CD4-positive, alpha-beta T cell treated with Interleukin-21 for 1 hour (primary cell): ENCODE results near the gene EML2.
"Not testable (repeated sequence)": the region's sequence is repeated elsewhere in the genome, so short reads cannot be mapped to it uniquely, and the experiment has no call there.

ENCODE experiments used
- DNase-seq: peaks from one replicate; pipeline ENCODE4 v3.0.0-alpha.2; 2020

The EML2 gene, protein sequence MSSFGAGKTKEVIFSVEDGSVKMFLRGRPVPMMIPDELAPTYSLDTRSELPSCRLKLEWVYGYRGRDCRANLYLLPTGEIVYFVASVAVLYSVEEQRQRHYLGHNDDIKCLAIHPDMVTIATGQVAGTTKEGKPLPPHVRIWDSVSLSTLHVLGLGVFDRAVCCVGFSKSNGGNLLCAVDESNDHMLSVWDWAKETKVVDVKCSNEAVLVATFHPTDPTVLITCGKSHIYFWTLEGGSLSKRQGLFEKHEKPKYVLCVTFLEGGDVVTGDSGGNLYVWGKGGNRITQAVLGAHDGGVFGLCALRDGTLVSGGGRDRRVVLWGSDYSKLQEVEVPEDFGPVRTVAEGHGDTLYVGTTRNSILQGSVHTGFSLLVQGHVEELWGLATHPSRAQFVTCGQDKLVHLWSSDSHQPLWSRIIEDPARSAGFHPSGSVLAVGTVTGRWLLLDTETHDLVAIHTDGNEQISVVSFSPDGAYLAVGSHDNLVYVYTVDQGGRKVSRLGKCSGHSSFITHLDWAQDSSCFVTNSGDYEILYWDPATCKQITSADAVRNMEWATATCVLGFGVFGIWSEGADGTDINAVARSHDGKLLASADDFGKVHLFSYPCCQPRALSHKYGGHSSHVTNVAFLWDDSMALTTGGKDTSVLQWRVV

GRCh38 chr19:45638930-45639729, at the start of gene EML2:
Gene EML2, minus strand, starts transcription at chr19:45639397. Its CDS starts 21 bp downstream, at chr19:45639376.
- peak; percentile 50 for DNase-seq

DNA sequence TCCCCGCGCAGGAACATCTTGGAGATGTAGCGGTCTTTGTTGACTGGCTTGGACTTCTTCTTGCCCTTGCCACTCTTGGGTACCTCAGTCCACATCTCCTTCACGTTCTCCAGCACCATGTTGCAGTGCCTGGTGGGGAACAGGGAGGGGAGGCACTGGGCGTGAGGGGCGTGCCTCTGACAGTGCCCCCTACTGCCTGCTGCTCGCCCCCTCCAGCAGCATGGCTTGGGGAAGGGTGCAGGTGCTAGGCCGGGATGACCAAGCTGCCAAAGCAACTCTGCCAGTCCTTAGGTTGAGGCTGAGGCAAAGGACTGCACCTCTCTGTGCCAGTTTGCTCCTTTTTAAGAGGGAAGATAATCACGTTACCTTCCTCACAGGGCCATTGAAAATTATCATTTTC, 48.4 kb upstream of the EML2 start:
- DNase-seq = no peak

- not testable (repeated sequence) for DNase-seq
These were observed 45.8 kb upstream of the EML2 start for GRCh38 chr19:45685045-45685444.

GRCh38 chr19:45682908-45683307, 43.7 kb upstream of the EML2 start:
- DNase-seq = no peak

DNA sequence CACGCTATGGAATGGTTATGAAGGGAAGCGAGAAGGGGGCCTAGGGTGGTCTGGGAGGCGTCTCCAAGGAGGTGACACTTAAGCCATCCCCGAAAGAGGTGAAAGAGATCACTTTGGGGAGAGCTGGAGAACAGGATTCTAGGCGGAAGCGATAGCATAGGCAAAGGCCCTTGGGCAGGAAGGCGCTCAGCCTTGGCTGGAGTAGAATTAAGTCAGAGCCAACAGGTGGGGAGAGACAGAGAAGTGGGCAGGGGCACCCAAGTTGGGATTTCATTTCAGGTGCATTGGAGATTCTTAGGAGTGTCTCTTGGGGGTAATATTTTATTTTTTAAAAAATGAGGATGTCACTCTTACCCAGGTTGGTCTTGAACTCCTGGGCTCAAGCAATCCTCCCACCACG, 42.9 kb upstream of the EML2 start:
- no peak for DNase-seq

- peak; percentile 91 for DNase-seq
These were observed 42.3 kb upstream of the EML2 start for GRCh38 chr19:45681391-45682015.

- peak; percentile 87 for DNase-seq
These were observed 38.4 kb upstream of the EML2 start for GRCh38 chr19:45677351-45678230.

GRCh38 chr19:45676851-45677263, 37.7 kb upstream of the EML2 start:
- peak; percentile 53 for DNase-seq

DNA sequence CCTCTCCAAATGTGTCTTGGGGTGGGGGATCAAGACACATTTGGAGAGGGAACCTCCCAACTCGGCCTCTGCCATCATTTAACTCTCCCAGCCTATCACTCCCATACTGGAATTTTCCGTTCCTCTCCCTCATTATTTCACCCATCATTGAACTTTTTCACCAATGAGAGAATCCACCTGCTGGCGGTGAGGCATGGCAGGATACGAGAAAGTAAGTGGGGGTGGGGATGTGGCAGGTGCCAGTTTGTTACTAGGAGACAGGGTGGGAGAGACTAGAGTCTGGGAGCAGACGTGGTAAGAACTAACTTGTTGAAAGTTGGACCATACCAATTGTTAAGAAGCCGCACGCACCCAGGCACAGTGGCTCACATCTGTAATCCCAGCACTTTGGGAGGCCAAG, 35.7 kb upstream of the EML2 start:
- DNase-seq = no peak

DNA sequence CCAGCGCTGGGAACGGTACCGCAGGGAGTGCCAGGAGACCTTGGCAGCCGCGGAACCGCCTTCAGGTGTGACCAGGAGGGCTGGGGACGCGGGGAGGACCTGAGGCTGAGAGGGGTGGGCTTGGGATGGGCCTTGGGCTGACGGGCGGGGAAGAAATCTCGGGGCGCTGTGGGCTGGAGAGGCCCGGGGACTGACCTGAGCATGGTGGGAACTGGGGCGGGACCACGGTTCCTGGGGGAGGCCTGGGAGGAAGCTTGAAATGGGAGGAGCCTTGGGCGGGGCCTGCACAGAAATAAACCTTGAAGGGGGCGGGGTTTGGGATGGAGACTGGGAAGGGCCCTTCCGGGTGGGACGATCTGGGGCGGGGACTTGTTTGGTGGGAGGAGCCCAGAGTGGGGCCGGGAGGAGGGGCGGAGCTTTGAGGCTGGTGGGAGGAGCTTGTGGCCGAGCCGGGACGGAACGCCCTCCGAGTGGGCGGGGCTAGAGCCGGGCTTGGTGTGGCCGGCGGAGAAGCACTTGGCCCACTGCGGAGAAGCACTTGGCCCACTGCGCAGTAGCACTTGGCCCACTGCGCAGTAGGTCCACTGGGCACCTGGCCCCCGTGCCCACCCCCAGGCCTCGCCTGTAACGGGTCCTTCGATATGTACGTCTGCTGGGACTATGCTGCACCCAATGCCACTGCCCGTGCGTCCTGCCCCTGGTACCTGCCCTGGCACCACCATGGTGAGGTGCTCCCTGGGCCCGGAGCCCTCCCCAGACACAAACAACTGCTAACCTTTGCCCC, 31.7 kb upstream of the EML2 start:
- DNase-seq = peak; percentile 61

DNA sequence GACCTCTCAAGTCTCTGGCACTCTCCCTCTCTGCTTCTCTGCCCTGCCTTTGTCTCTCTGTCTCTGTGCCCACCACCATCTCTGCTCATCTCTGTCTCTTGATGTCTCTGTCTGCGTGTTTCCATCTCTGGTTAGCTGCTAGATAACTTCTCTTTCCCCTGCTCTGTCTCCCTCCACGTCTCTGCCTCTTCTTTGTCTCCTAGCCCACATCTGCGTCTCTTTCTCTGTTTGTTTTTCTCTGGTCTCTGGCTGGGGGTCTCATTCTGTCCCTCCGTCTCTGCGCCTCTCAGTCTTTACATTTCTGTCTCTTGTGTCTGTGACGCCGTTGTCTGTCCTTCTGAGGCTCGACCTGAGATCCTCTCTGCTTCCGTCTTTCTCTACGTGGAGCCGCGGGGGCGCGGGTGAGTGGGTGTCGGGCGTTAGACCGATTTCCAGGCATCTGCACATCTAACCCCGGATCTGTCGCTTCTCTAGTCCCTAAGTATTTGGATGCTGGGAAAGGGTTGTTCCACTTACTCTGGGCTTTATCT, 29.2 kb upstream of the EML2 start:
- DNase-seq = peak; percentile 41

DNA sequence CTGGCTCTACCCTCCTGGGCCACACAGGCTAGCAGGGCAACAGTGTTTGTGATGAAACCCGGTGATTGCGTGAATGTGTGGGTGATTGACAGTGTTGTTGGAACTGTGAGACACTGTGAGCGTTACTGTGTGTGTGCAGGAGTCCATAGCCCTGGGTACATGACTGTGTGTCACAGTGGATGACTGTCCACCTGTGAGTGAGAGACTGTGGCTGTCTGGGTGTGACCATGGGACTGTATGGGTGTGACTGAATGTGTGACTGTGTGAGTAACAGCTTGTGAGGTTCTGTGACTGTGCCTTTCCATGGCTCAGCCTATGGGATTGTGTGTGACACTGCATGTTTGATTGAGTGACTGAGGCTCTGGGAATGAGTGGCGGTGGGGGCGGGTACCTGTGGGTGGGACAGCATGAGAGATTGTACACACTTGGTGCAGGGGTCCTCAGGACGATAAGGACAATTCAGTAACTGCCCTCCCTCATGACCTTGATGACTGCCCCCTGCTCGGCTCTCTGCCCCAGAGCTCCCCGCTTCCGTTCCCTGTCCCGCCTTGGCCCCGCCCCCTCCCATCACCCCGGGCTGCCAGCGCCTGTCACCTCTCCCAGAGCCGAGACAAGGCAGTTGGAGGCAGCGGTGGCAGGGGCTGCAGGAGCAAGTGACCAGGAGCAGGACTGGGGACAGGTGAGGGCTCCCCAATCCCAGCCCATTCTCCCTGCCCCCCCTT, 28.6 kb upstream of the EML2 start, which contains the start of gene GIPR:
TSS of gene GIPR (plus strand) at position 602 of the 722 bp plus-strand sequence. CDS start 1,300 bp downstream, outside the sequence.
- DNase-seq = peak; percentile 58

DNA sequence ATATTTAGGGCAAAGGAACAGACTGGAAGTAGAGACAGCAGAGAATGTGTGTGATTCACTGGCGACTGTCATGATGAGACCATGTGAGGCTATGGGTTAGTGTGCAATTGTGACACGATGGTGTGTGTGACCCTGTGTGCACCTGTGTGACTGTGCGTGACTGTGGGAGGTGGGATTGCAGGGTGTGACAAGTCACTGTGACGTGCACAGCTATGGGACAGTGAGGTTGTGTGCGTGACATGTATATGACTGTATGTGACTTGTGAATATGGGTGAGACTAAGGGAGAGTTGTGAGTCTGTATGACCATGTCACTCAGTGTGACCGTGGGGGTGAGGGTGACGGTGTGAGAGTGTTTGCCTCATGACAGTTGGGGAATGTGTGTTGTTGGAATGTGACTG, 25.4 kb upstream of the EML2 start:
- DNase-seq = no peak

GRCh38 chr19:45663800-45664199, 24.6 kb upstream of the EML2 start:
- no peak for DNase-seq

DNA sequence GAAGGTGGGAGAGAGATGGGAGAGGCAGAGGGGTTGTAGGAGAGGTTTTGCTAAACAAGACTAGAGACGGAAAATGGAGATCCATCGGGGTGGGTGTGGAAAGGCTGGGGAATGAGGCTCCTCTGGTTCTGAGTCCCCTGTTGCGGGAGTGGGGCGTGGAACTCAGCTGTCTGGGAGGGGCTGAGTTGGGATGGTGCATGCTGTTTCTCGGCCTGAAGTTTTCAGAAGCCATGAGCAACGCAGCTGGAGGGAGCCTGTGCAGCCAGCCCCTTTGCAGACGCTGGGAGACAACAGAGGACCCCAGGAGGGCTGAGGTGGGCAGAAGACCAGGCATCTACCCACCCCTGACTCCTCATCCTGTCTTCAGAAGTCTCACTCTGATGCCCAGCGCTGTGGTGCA, 21.4 kb upstream of the EML2 start:
- DNase-seq = no peak

DNA sequence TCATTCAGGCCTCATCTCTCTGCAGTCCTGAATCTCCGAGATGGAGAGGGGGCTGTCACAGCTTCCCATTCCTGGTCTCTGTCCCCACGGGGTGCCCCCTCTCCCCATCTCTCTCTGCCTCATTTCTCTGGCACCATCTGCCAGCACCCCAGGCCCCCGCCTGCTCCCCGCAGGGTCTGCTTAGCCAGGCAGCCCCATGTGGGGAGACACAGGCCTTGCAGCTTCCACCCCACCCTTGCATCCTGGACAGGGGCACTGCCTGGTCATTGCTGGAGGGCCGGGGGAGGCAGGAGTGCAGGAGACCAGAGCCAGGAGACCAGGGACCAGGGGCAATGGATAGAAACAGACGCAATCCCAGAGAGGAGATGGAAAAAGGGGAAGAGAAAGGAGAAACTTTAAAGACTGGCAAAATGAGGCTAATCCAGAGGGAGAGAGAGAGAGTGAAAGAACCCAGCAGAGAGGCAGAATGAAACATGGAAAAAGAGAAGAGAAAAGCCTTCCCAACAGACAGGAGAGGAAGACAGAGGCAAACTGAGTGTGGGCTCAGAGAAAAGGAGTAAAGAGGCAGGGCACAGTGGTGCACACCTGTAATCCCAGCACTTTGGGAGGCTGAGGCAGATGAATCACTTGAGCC, 20.0 kb upstream of the EML2 start:
- DNase-seq = no peak

DNA sequence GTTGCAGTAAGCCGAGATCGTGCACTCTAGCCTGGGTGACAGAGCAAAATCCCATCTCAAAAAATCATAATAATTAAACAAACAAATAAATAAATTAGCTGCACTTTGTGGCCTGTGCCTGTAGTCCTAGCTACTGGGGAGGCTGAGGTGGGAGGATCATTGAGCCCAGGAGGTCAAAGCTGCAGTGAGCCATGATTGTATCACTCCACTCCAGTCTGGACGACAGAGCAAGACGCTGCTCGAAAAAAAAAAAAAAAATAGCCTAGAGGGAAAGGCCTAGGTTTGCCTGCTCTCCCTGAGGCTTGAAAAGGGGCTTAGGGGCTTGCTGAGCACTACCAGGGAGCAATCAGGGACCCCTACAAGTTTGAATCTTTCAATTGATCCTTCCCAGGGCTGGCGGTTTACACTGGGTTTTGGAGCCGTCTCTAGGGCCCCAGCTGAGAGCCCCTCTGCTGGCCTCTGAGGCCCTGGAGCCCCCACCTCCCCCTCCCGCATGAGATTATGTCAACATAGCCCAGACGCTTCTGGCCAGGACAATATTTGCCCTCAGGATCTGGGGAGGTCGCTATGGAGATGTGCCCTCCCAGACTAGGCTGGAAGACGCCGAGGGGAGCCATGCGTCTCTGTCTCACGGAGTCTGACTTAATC, 18.4 kb upstream of the EML2 start:
- no peak for DNase-seq

DNA sequence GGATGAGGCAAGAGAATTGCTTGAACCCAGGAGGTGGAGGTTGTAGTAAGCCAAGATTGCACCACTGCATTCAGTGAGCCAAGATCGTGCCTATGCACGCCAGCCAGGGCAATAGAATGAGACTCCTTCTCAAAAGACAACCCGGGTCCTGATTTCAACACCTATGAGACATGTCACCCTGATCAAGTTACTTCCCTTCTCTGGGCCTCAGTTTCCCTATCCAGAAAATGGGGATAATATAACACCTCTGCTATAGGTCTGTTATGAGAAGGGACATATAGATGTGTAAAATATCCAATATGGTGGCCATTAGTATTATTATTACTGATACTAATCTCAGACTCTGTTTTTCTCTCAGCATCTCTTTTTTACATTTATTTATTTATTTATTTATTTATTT, 15.9 kb upstream of the EML2 start:
- no peak for DNase-seq

- DNase-seq = no peak
These were observed 14.4 kb upstream of the EML2 start for GRCh38 chr19:45653634-45654033.
